RWPE1 (cell line): Measurements from ENCODE around the gene COX6A1.

Experiments used
- CTCF ChIA-PET: fragments of 350-600 bp; sonication (Branson Sonifier 250); formaldehyde crosslinking; extraction: SDS; loops from one replicate; lab custom pipeline; 2021; lab: Yijun Ruan, JAX
- POLR2A ChIA-PET: fragments of 400-600 bp; formaldehyde crosslinking; extraction: SDS; loops from one replicate; lab custom pipeline; 2020; ENCODE audit warnings: antibody characterized with exemption; ENCODE audit not compliant: low non-redundant PET; lab: Yijun Ruan, JAX
- DNase-seq: peaks from one replicate; pipeline ENCODE4 v3.0.0; 2012; ENCODE audit warnings: low spot score
- H3K27ac ChIP-seq: fragments of 450-650 bp; 2 replicates; pipeline ENCODE4 v1.5.1; 2017
- TF ChIP-seq, protein P1 (sequence below): fragments of 450-650 bp; conservative IDR thresholded peaks from 2 replicates; pipeline ENCODE4 v1.5.1; 2017; ENCODE audit warnings: low read depth, mild to moderate bottlenecking

COX6A1 gene

DNA sequence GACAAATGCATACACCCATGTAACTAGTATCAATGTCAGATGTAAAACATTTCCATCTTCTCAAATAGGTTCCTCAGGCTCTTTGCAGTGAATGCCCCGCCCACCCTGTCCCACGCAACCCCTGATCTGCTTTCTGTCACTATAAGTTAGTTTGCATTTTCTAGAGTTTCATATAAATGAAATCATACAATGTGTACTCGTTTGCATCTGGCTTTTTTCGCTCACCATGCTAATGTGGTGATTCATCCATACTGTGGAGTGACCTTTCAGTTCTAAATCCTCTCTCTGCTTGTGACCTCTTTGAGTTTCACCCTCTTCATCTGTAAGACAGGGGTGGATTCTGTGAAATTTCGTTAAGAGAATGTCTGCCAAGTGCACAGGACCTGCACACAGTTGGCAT lies 38.4 kb upstream of the COX6A1 start:
- no peak for DNase-seq
- CTCF ChIA-PET, result interaction anchor here (0.9 kb wide), 1 partner anchor 86 kb away, joined by 3 read pairs; no protein-coding TSS in a partner anchor
- TF ChIP-seq, protein P1, sequence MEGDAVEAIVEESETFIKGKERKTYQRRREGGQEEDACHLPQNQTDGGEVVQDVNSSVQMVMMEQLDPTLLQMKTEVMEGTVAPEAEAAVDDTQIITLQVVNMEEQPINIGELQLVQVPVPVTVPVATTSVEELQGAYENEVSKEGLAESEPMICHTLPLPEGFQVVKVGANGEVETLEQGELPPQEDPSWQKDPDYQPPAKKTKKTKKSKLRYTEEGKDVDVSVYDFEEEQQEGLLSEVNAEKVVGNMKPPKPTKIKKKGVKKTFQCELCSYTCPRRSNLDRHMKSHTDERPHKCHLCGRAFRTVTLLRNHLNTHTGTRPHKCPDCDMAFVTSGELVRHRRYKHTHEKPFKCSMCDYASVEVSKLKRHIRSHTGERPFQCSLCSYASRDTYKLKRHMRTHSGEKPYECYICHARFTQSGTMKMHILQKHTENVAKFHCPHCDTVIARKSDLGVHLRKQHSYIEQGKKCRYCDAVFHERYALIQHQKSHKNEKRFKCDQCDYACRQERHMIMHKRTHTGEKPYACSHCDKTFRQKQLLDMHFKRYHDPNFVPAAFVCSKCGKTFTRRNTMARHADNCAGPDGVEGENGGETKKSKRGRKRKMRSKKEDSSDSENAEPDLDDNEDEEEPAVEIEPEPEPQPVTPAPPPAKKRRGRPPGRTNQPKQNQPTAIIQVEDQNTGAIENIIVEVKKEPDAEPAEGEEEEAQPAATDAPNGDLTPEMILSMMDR, result no peak
- H3K27ac ChIP-seq, result no peak overlapping the region
- POLR2A ChIA-PET, result no interaction called here

DNA sequence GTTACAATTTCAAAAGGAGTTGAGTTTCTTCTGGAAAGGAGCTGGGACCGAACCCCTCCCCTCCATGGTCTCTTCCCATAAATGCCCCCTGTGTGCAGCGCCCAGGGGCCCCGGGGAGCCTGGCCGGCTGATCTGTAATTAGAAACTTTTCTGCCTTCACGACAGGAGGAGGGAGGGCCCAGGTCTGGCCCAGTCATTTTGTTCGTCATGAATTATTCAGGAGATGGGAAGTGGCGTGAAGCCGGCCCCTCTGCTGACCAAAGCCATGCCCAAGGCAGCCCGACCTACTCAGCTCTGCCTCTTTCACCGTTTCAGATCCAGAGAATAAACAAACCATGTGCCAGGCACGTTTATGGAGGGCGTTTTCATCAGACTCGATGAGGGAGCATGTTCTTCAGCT lies 35.7 kb upstream of the COX6A1 start:
- no peak overlapping the region for H3K27ac ChIP-seq
- ChIA-PET POLR2A (no interaction called here), CTCF (no interaction called here)
- TF ChIP-seq, protein P1, result no peak
- no peak for DNase-seq

DNA sequence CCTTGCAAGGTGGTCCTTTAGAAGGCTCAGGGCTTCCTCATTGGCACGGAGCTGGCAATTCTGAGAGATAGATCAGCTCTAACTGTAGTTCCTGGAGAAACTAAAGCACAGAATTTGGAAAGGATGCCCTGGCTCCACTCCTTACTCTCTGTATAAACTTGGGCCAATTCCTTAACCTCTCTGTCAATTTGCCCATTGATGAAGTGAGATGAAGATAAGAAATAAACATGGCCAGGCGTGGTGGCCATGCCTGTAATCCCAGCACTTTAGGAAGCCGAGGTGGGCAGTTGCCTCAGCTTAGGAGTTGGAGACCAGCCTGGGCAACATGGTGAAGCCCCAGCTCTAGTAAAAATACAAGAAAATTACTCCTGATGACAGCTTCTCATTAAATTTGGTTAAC lies 34.0 kb upstream of the COX6A1 start:
- CTCF ChIA-PET, result no interaction called here
- TF ChIP-seq, protein P1, result no peak

DNA sequence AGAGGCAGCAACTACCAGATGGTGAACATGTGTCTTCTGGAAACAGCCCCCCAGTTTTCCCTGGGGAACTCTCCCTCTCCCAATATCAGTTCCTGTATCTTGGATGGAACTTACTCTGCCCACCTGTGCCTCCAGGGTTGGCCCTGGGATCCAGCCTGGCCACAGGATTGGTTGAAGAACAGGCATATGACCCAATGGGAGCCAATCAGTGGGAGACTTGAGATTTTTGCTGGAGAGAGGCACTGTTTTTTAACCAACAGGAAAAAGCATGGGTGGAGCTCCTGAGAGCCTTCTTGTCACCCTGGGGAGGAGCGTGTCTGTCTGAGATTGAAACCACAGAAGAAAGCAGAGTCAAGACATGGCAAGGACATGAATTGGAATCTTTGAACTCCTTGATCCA lies 33.6 kb upstream of the COX6A1 start:
- CTCF ChIA-PET, result interaction anchor here (0.6 kb wide), 1 partner anchor 29 kb away, joined by 3 read pairs; no protein-coding TSS in a partner anchor
- TF ChIP-seq, protein P1, result no peak
- no peak overlapping the region for H3K27ac ChIP-seq
- POLR2A ChIA-PET, result no interaction called here
- DNase-seq, result no peak

More for the DNA sequence above, 34.0 kb upstream of the COX6A1 start:
- H3K27ac ChIP-seq, result no peak overlapping the region
- POLR2A ChIA-PET, result no interaction called here
- no peak for DNase-seq

DNA sequence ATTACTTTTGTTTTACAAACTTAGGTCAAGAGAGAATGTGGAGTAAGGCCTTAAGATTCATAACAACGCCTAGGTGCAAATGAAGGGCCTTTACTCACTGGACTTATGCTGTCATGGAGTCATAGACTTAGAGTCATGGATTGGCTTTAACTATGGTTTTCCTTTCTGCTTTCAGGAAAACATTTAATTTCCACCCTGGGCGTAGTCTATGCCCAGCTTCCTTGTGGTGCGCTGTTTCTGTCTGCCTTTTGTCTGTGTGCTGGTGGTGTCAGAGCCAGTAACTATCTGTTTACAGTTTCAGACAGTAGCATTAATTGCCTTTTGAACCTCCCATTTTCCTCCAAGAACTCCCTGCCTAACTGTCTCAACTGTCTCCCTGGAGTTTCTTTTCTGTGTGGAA lies 31.8 kb upstream of the COX6A1 start:
- no peak overlapping the region for H3K27ac ChIP-seq
- POLR2A ChIA-PET, result no interaction called here
- CTCF ChIA-PET, result no interaction called here
- DNase-seq, result no peak
- TF ChIP-seq, protein P1, result no peak

DNA sequence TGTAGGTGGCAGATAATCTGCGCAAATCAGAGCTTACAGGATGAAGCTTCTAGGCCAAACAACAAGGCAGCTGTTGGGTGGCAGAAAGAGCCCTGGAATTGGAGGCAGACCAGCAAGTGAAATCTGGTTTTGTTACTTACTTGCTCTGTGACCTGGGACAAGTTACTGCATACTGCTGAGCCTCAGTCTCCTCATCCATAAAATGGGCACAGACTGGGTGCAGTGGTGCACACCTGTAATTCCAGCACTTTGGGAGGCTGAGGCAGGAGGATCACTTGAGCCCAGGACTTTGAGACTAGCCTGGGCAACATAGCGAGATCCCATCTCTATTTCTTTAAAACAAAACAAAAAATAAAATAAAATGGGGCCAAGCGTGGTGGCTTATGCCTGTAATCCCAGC lies 31.4 kb upstream of the COX6A1 start:
- no peak for DNase-seq
- ChIA-PET CTCF (no interaction called here), POLR2A (no interaction called here)
- TF ChIP-seq, protein P1, result no peak
- no peak overlapping the region for H3K27ac ChIP-seq
